ENCODE measurements around the gene KCNH5.

DNA sequence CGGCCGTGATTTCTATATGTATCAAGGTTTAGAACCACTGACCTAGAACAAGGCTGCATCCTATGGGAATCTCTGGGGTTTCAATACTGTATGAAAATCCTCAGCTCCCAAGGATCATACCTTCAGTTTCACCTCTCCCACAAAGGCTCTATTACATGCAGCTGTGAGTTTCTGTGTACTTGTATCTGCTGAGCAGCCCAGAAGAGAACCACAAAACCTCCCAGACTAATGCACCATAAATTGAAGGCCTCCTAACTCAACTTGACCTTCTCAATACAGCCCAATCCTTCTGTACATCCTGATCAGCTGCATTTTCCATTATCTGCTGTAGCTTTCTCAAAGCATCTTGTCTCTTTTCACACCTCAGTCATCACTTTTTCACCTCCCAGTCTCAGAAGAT, 5.4 kb upstream of the KCNH5 start:
- TF ChIP-seq ZNF121 (CRISPR knock-in tag; IDR thresholded peaks at IDR 0.05) (no peak), SP1 (CRISPR knock-in tag; conservative IDR thresholded peaks at IDR 0.05) (no peak), ZNF232 (CRISPR knock-in tag; IDR thresholded peaks at IDR 0.05) (no peak), JAZF1 (CRISPR knock-in tag; IDR thresholded peaks at IDR 0.05) (no peak), NFYB (CRISPR knock-in tag; conservative IDR thresholded peaks at IDR 0.05; ENCODE audit: low read depth) (no peak)
- TF ChIP-seq, protein P1, sequence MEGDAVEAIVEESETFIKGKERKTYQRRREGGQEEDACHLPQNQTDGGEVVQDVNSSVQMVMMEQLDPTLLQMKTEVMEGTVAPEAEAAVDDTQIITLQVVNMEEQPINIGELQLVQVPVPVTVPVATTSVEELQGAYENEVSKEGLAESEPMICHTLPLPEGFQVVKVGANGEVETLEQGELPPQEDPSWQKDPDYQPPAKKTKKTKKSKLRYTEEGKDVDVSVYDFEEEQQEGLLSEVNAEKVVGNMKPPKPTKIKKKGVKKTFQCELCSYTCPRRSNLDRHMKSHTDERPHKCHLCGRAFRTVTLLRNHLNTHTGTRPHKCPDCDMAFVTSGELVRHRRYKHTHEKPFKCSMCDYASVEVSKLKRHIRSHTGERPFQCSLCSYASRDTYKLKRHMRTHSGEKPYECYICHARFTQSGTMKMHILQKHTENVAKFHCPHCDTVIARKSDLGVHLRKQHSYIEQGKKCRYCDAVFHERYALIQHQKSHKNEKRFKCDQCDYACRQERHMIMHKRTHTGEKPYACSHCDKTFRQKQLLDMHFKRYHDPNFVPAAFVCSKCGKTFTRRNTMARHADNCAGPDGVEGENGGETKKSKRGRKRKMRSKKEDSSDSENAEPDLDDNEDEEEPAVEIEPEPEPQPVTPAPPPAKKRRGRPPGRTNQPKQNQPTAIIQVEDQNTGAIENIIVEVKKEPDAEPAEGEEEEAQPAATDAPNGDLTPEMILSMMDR (IDR thresholded peaks at IDR 0.05), result no peak
- TF ChIP-seq, protein P2, sequence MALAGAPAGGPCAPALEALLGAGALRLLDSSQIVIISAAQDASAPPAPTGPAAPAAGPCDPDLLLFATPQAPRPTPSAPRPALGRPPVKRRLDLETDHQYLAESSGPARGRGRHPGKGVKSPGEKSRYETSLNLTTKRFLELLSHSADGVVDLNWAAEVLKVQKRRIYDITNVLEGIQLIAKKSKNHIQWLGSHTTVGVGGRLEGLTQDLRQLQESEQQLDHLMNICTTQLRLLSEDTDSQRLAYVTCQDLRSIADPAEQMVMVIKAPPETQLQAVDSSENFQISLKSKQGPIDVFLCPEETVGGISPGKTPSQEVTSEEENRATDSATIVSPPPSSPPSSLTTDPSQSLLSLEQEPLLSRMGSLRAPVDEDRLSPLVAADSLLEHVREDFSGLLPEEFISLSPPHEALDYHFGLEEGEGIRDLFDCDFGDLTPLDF (CRISPR knock-in tag; IDR thresholded peaks at IDR 0.05), result no peak
- TF ChIP-seq, protein P3, sequence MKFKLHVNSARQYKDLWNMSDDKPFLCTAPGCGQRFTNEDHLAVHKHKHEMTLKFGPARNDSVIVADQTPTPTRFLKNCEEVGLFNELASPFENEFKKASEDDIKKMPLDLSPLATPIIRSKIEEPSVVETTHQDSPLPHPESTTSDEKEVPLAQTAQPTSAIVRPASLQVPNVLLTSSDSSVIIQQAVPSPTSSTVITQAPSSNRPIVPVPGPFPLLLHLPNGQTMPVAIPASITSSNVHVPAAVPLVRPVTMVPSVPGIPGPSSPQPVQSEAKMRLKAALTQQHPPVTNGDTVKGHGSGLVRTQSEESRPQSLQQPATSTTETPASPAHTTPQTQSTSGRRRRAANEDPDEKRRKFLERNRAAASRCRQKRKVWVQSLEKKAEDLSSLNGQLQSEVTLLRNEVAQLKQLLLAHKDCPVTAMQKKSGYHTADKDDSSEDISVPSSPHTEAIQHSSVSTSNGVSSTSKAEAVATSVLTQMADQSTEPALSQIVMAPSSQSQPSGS (CRISPR knock-in tag; IDR thresholded peaks at IDR 0.05; ENCODE audit: borderline replicate concordance, low read depth), result no peak
- TF ChIP-seq, protein P4, sequence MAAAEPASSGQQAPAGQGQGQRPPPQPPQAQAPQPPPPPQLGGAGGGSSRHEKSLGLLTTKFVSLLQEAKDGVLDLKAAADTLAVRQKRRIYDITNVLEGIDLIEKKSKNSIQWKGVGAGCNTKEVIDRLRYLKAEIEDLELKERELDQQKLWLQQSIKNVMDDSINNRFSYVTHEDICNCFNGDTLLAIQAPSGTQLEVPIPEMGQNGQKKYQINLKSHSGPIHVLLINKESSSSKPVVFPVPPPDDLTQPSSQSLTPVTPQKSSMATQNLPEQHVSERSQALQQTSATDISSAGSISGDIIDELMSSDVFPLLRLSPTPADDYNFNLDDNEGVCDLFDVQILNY (CRISPR knock-in tag; IDR thresholded peaks at IDR 0.05), result no peak
- TF ChIP-seq, protein P5, sequence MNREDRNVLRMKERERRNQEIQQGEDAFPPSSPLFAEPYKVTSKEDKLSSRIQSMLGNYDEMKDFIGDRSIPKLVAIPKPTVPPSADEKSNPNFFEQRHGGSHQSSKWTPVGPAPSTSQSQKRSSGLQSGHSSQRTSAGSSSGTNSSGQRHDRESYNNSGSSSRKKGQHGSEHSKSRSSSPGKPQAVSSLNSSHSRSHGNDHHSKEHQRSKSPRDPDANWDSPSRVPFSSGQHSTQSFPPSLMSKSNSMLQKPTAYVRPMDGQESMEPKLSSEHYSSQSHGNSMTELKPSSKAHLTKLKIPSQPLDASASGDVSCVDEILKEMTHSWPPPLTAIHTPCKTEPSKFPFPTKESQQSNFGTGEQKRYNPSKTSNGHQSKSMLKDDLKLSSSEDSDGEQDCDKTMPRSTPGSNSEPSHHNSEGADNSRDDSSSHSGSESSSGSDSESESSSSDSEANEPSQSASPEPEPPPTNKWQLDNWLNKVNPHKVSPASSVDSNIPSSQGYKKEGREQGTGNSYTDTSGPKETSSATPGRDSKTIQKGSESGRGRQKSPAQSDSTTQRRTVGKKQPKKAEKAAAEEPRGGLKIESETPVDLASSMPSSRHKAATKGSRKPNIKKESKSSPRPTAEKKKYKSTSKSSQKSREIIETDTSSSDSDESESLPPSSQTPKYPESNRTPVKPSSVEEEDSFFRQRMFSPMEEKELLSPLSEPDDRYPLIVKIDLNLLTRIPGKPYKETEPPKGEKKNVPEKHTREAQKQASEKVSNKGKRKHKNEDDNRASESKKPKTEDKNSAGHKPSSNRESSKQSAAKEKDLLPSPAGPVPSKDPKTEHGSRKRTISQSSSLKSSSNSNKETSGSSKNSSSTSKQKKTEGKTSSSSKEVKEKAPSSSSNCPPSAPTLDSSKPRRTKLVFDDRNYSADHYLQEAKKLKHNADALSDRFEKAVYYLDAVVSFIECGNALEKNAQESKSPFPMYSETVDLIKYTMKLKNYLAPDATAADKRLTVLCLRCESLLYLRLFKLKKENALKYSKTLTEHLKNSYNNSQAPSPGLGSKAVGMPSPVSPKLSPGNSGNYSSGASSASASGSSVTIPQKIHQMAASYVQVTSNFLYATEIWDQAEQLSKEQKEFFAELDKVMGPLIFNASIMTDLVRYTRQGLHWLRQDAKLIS (CRISPR knock-in tag; IDR thresholded peaks at IDR 0.05; ENCODE audit: borderline replicate concordance), result no peak
